DMS53 treated with DMSO at 0.1 percent for 48 hours (cell line): ENCODE results near the gene CSF1R.

Experiments used
- DNase-seq: peaks from one replicate; lab custom pipeline; 2025; ENCODE audit not compliant: unreplicated experiment; lab: John Stamatoyannopoulos, UW

The CSF1R gene

DNA sequence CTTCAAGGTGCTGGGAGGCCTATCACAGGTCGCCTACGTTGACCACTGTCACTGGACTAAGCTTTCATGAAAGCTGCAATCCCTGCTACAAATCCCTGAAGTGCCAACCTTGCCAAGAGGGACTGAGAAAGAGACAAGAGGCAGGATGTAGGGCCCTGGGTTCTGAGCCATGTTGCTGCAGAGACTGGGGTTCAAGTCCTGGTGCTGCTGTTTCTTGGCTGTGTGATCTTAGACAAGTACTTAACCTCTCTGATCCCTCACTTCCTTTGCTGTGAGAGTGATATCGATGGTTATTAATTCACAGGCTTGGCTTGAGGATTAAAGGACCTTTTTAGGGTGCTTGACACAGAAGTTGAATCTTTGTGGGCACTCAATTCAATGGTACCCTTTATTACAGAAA is 15.5 kb downstream of the CSF1R start:
- no peak for DNase-seq

DNA sequence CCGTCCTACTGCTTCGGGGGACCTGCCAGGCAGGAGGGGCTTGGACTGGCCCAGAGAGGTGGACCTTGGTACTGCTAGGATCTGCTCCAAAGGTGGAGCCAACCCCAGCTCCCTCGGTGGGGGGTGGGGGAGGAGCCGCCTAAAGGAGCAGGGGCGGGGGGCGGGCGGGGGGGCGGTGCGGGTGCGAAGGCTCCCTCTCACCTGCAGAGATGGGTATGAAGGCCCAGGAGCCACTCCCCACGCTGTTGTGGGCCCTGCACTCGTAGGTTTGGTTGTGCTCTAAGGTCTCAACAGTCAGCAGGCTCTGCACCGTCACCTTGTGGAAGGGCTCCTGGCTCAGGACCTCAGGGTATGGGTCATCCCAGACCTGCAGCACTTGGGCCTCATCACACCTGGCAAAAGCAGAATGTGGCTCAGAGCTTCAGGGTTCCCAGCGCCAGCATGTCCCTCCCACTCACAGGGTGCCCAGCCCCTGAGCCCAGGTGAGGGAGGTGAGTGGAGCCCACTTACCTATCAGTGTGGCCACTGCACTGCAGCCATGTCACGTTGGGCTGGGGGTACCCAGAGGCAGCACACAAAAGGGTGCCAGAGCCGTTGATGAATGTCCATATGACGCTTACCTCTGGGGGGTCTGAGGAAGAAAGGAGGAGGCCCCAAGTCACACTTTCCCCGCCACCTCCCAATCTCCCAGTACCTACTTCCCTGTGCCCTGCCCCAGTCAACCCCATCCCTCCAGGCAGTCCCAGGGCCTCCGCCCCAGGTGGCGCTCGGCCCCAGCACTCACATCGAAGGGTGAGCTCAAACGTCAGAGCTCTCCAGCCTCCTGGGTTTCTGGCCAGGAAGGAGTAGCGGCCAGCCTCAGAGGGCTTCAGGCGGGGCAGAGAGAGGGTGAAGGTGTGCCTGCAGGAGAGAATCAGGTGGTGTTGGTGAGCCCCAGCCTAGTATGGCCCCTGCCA is 16.4 kb downstream of the CSF1R start:
- DNase-seq: no peak

DNA sequence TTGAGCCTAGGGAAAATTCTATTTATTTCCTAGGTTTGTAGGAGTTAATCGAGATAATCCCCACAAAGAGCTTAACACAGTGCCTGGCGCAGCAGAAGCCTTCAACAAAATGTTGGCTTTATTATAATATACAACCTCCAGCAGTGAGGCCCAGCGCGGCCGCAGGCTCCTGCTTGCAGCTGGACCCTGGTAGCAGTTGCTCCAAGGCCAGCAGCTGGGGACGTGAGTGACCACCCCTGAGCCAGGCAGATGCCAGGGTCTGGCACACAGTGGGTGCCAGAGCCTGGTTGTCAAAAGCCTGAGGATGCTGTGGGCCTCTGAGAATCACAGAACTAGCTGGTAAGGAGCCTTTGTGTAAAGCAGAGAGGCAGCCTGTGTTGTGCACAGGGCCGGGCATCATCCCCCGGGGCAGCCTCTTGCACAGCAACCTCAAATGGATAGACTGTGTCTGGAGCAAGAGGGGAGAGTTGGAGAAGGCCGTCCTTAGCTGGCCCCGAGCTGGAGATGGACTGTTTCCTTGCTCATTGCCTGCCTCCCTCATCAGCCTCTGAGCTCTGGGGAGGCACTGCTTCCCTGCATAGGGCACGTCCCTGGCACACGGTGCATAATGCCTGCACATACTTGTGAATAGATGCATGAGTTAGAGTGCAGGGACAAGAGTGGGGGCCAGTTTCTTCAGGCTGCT is 17.3 kb downstream of the CSF1R start:
- no peak for DNase-seq

DNA sequence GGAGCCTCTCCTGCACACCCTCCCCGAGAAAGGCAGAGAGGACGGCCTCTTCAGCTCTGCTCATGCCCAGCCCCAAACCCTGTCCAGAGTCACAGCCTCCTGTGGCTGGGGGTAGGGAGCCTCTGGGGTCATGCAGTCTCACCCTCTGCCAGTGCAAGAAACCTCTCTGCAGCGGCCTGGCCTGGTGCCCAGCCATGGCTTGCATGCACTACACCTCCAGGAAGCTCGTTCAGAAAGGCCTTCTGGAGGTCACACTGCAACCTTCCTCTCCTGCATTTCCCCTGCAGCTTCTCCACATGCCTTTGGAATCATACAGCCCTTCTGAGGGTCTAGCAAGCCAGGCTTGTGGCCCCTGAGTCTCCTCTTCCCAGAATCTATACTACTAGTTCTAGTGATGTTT is 17.9 kb downstream of the CSF1R start:
- DNase-seq: no peak

DNA sequence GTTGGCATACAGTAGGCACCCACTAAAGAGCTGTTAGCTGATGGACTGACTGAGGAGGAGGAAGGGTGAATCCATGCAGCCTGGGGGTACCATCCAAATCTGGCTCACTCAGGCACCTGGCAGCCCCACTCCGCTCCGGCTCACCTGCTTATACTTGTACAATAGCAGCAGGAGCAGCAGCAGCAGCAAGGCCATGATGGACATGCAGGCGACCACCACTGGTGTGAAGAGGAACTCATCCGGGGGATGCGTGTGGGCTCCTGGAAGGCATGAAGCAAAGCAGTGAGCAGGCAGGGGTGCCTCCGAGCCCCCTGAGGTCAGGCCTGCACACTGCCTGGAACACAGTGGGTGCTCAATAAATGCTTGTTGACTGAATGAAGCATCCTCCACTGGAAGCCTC is 18.3 kb downstream of the CSF1R start:
- DNase-seq: no peak

DNA sequence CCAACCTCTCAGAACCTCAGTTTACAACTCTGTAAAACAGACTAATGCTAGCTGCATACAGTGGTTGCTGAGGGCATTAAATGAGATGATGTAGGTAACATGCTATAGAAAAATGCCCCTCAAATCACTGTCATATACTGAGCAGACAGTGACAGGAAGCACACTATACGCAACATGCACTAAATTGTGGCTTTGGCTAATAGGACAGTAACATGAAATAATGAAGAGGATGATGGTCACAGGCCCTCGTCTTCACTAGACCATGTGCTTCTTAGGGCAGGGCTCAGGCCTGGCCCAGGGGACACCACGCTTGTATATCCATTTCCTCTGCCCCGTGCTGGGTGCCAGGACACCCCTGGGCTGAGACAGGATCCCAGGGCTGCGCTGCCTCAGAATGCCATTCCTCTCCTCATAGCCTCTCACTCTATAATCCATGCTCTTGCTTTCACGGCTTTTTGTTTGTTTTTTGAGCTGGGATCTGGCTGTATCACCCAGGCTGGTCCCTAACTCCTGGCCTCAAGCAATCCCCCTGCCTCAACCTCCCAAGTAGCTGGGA is 18.9 kb downstream of the CSF1R start:
- no peak for DNase-seq

DNA sequence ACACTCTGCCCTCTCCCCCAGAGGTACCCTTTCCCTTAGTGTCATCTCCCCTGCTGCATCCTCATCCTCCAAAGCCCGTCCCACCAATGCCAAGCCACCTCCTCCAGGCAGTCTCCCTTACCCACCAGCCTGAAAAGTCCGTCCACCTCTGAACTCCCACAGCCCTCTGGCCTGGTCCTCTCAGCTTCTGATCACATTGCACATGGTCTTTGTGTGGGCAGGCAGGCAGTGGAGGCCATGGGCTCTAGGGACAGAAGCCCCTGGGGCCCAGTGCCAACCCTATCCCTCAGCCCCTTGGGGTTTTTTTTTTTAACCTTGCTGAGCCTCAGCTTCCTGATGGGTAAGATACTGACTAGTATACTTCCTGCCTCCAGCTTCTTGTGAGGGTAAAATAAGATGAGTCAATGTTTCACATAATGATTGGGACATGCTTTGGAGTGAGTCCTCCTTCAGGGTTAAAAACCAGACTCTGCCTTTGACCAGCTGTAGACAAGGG is 19.4 kb downstream of the CSF1R start:
- DNase-seq: no peak

DNA sequence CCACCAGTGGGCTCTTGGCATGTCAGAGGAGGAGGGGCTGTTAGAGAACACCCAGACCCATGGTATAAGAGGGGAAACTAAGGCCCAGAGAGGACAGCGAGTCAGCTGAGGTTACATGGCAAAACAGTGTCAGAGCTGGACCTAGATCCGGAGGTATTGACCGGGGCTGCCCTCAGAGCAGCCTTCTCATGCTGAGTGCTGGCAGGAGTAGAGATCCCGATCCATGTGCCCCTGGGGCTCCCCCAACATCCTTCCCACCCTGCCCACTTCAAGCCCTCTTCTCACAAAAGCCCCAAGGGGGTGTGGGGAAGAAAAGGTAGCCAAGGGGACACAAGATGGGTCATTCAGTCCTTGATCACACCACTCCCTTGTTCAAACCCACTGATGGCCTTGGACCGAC is 19.9 kb downstream of the CSF1R start:
- no peak for DNase-seq

DNA sequence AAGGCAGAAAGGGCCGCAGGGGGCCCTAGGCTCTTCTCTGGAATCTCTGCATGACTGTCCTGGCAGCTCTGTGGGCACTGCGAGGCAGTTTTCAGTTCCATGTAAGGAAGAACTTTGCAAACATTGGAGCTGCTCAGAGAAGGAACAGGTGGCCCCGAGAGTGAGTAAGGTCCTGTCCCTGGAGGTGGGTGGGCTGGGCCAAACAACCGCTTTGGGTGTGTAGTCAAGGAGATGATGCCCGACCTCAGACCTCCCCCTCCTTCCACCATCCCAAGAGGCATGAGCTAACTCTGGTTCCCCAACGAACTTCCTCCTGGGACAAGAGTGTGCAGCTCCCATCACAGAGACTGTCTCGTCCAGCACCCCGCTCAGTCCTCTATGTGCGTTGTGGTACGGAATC is 20.5 kb downstream of the CSF1R start:
- DNase-seq: no peak

DNA sequence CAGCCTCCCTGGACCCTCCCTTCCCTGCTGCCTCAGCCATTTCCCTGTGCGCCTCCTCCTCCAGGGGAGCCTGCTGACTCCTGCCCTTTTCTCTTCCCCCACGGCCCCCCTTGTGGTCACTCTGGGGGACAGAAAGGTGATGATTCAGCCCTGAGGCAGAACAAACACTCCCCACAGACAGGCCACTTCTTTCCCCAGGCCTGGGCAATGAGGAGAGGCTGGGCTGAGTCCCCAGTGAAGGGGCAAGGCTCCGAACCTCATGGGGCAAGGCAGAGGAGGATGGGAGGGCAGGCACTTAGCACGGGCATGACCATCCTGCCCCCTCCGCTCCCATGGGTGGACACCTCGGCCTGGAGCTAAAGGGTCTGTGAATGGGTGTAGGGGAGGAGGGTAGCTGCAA is 21.0 kb downstream of the CSF1R start:
- no peak for DNase-seq

DNA sequence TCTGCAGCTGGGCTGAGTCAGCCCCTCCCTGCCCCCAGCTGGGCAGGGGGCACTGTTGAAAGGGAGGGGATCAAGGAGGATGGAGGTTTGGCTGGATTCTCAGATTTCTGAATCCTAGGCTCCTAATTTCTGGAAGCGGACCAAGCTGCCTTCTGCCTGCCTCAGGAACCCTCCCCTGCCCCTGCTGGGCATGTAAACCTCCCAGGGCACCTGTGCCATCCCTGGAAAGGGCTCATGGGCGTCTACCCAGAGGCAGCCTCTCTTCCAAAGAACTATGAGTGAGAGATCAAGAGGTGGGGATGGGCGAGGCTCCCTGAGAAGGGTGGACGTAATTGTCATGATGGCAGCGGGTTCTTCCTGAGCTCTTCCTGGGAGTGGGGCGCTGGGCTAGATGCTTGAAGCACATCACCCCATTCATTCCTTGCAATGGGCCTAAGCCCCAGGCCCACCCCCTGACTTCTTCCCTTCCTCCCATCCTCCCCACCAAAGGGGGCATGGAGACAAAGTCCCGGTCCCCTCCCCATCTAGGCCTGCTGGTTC is 21.6 kb downstream of the CSF1R start:
- no peak for DNase-seq

DNA sequence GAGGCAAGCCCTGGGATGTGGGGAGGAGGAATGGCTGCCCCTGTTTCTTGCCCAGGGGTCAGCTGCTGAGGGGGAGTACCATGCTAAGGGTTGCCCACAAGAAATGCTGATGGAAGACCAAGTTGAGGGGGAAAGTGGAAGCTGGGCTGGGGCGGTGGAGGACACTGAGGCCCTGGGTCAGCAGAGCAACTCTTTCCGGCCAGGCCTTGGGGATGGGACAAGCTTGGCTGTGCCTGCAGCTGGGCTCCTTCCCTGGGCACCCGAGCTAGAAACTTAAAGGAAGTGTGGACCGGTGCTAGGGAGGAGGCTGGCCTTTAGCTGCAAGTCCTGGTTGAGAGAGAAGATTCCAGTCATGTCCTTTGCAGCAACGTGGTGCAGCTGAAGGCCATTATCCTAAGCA is 22.7 kb downstream of the CSF1R start:
- DNase-seq: no peak

DNA sequence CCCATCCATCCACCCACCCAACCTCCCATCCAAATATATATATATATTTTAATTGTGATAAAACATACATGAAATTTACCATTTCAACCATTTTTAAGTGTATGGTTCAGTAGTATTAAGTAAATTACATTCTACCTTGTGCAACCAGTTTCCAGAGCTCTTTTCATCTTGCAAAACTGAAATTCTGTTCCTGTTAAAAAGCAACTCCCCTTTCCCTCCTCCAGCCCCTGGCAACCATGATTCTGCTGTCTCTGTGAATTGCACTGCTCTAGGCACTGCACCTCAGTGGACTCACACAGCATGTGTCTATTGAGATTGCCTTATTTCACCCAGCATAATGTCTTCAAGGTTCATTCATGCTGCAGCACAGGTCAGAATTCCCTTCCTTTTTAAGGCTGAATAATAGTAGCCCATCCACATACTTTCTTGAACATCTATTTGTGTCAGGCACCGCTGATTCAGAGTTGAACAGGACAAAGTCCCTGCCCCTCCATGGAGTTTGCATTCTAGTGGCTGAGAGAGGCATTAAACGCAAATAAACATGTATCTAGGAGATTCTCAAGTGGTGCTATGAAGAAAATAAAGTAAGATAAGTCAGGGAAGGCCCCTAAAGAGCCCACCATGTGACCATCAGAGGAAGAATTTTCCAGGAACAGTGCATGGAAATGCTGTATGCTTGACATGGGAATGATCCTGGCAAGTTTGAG is 24.0 kb downstream of the CSF1R start:
- no peak for DNase-seq

DNA sequence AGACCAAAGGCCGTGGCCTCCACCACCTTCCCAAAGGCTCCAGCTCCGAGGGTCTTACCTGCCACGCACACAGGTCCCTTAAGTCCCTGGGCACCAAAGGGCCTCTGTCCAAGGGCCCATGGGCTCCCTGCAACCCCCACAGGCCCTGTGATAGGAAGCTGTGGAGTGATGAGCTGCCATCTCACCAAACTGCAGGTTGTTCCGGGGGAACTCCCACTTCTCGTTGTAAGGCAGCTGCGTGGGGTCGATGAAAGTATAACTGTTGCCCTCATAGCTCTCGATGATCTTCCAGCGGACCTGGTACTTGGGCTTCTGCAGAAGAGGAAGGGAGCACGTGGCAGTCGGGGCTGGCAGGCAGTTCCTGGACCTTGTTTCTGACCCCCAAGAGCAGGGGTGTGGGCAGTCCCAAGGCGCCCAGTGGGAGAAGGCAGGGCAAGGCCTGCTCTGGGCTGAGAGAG is 24.8 kb downstream of the CSF1R start:
- DNase-seq: no peak

DNA sequence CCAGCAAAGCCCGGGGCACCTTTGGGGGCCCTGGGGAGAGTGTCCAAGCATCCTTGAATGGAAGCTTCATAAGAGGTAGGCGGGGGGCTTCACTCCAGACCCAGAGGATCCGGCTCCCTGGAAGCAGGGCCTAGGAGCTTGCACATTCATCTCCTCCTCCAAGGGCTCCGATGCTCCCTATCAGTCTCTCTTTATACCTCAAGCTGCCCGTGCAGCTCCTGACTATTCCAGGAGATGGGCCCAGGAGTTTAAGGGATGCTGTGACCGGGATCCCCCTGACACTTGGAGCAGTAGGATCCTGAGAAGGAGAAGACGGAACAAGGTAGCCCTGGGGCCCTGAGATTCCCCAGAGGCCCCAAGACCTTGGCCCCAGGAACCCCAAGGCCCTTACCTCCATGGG is 25.9 kb downstream of the CSF1R start:
- no peak for DNase-seq

DNA sequence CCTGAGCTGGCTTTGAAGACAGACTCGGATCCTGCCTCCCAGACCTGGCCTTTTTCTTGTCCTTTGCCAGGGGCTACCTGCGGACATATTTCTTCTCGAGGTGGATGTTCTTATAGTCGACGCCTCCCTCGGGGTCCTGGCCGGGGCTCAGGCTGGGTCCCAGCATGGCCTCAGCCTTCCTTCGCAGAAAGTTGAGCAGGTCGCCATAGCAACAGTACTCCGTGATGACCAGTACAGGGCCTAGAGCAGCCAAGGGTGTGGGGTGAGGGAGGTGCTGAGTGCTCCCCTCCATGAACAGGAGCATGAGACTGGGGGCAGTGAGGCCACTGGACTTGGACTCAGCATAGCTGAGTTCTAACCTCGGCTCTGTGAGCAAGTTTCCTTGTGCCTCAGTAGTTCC is 26.7 kb downstream of the CSF1R start:
- DNase-seq: no peak

DNA sequence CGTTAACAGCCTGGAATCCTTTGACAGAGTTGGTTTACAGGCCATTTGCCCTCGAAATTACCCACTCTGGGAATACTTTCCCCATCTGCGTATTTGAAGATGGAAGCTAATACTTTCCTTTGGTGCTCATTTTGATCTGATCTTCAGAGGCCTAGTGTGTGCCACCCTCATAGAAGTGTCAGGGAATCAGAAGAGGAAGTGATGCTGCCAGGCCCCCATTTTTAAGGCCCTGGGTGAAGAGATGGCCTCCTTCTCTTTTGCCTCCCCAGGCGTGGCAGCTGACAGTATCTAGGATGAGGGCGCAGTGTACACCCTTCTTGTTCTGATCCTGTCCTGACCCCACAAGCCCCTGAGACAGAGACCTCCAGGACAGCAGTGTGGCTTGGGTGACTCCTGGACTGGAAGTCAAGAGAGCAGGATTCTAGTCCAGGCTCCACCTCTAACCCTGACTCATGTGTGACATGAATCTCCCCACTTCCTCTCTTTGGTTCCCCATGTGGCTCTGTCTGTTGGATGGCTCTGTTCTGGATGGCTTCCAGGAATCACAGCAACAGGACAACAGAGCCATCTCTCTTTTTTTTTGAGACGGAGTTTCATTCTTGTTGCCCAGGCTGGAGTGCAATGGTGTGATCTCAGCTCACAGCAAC is 27.8 kb downstream of the CSF1R start:
- DNase-seq: peak; percentile 9

DNA sequence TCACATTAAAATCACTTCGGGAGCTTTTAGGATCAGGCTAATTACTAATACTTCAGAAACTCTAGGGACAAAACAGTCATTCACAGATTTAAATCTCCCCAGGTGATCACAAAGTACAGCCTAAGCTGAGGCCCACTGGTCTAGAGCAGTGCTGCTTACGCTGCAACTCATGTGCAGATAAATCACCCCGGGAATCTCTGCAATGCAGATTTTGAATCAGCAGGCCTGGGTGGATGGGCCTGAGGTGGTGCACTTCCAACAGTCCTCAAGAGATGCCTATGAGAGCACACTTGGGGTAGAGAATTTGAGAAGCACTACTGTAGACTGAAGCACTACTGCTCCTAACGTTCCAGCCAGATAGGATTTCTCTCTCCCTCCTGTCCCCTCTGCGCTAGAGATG is 28.4 kb downstream of the CSF1R start:
- no peak for DNase-seq

DNA sequence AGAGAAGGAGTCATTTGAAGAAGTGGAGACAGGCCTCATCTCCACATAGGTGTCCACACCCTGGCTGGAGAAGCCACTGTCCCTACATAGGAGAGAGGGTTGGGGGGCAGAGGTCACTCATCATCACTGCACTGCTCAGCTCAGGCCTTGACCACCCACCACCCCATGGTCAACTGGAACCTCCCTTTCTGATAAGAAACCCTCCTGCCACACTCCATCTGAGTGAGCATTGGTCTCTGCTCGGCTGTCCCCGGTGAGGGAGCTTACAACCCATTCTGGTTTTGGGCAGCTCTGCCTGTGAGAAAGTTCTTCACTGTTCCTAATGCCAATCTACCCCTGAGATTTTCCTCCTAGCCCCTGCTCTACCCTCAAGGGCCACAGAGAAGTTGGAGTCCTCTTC is 28.8 kb downstream of the CSF1R start:
- no peak for DNase-seq

DNA sequence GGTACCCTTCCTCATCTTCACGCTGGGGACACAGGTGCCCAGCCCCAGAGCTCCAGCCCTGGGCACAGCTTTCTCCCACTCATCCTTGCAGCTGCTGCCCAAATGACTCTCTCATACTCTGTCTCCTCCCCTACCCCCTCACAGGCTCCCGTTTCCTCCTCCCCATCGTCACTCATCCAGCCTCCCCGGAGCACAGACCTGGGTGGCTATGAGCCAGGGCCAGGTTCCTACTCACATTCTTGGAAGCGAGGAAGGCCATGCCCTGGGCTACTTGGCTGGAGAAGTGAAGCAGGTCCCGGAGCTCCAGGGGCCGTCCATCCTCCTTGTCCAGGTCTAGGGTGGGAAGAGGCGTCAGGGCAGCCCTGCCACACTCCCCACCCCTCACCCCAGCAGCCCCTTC is 29.3 kb downstream of the CSF1R start:
- DNase-seq: no peak

DNA sequence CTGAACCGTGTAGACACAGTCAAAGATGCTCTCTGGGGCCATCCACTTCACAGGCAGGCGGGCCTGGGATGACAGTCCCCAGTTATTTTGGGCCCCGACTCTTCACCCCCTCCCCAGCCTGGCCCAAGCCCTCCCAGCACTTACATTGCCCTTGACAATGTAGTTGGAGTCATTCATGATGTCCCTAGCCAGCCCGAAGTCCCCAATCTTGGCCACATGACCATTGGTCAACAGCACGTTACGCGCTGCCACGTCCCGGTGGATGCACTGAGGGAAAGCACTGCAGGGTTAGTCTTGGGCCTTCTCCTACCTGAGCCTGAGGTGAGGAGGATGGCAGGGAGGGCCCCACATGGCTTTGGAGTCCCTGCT is 30.3 kb downstream of the CSF1R start:
- no peak for DNase-seq
